H1 (cell line): ENCODE data around the gene RHOG.
"Not testable (repeated sequence)": the region's sequence is repeated elsewhere in the genome, so short reads cannot be mapped to it uniquely, and the experiment has no call there.

Experiments
- CTCF ChIP-seq, 3 experiments: IDR thresholded peaks; 1 replicate in 2 of 3; 2 replicates in 1 of 3; pipeline versions ENCODE4 v1.5.1 to v1.6.1; 2011; ENCODE audit warnings: low read length in 3 of 3, mild to moderate bottlenecking in 3 of 3, inconsistent platforms in 2 of 3, low read depth in 1 of 3, moderate library complexity in 1 of 3; ENCODE audit not compliant: insufficient read depth in 1 of 3; ENCODE audit errors: control extremely low read depth in 1 of 3
- EZH2 ChIP-seq: fragments of 200-600 bp; sonication (generic); IDR thresholded peaks from 2 replicates; pipeline ENCODE4 v1.7.1; 2012; ENCODE audit warnings: low read depth, mild to moderate bottlenecking, moderate library complexity, low read length, inconsistent platforms; ENCODE audit not compliant: severe bottlenecking
- MAX ChIP-seq: IDR thresholded peaks from 2 replicates; pipeline ENCODE4 v1.6.1; 2012; ENCODE audit warnings: inconsistent platforms
- ZNF274 ChIP-seq: IDR thresholded peaks from 2 replicates; pipeline ENCODE4 v1.7.0; 2012; ENCODE audit warnings: low read length, borderline replicate concordance; ENCODE audit errors: extremely low read depth

DNA sequence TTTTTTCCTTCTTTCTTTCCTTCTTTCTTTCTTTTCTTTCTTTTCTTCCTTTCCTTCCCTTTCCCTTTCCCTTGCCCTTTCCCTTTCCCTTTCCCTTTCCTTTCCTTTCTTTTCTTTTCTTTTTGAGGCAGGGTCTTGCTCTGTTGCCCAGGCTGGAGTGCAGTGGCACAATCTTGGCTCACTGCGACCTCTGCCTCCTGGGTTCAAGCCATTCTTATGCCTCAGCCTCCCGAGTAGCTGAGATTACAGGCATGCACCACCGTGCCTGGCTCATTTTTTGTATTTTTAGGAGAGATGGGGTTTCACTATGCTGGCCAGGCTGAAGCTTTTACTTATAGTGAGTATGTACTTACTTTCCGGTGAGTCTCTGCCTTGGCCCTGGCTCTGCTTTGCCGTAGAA is 25.9 kb downstream of the RHOG start:
- not testable (repeated sequence) for TF ChIP-seq EZH2; CTCF (IDR thresholded peaks at IDR 0.05; ENCODE audit: control extremely low read depth in 1 of 3, insufficient read depth in 1 of 3, low read depth in 1 of 3, low read length in 3 of 3); MAX; ZNF274
